Non-pigmented ciliary epithelial cell (primary cell): ENCODE data around the gene FHIT.
A peak's percentile ranks its signal among the peaks of the same experiment; 100 is the strongest.

Experiments
- DNase-seq: peaks from one replicate; pipeline ENCODE4 v3.0.0-alpha.2; 2010; ENCODE audit warnings: low read depth

The FHIT gene

DNA sequence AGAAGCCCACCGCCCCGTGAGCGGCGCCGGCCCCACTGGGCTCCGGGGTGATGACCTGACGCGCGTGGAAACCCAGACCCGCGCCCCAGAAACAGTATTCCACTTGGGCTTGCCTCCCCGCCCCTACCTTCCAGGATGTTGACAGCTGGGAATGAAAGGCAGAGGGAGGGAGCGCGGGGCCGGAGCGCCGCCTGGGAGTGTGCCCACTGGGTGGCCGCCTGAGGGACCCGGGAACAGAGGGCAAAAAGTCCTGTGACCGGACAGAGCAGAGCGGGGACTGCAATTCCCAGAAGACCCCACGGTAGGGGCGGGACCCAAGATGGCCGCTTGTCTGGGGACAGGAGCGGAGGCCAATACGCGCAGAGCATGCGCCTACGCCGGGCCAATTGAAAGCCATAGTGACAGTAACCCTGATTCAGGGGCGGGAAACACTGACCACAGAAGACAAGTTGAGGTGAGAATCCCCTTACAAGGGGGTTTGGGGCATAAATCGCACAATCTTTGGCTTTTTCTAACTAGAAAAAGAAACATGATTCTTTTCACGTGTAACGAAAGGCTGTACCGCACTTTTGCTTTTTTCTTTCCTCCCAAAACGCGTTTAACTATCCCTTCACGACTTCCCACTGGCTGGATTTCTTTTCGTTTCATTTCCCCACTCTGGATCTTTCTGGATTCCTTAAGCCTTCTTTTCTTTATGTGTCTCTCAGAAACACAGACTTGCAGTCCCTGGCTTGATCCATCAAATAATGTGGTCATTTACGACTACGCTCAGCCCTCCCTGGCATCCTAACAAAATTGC is at the start of gene FHIT:
Gene FHIT, minus strand, starts transcription at position 279 of the 799 bp plus-strand sequence.
- DNase-seq, result peak; percentile 82

DNA sequence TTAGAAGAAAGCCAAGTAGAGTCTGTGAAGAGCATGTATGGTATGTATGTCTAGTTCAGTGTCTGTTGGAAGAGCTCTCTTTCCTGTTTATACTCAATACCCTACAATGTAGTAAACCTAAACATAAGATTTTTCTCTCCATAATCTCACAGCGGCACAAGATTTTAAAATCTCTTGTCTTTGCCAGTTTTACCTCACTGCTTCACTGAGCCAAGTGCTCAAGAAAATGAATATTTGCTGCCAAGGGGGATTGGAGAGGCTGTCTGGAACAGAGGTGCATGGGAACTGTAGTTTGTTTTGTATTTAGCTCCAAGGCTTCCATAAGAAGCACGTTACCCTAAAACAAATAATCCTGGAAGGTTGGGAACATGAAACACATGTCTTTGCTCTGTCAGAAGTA is 49.5 kb upstream of the FHIT start:
- DNase-seq, result no peak

DNA sequence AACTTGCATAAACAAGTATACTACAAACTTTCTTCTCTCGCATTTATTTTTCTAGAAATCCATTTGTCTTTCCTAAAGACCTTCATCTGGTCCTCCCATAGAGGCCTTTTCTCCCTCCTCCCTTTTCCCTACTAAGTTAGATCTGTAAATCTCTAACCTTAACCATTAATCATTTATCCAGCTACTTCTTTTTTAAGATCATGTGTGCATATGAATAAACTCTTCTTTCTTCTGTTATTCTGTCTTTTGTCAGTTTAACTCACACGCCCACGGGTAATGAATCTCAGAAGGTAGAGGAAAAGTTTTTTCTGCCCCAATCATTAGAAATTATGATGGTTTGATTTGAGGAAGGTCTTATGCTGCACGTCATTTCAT is 48.7 kb upstream of the FHIT start:
- DNase-seq, result no peak

DNA sequence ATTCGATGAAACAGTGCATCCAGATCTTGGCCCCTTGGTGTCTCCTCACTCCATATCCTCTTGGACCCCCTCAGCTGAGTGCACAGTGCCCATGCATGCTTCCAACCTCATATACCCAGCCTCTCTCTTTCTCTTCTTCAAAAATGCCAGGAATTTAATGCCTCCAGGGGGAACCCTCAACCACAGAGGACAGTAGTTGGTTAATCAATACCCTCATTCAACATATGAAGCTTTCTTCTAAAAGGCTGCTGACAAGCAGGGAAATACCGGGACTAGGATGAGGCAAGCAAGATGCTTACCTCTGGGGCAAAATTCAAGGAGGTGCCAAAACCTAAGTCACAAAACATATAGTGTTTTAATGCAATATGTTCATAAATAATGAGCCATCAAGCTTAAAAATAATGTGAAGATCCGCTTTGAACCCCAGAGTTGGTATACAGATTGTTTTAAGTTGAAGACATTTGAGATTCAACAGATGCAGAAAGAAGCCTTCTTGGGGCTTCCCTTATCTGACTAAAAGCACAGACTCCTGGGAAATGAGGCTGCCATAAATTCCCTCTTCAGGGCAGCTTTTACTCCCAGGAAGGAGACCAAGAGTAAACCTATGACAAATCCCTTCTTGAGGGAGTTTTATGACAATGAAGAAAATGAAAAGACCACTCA is 48.2 kb upstream of the FHIT start:
- no peak for DNase-seq

DNA sequence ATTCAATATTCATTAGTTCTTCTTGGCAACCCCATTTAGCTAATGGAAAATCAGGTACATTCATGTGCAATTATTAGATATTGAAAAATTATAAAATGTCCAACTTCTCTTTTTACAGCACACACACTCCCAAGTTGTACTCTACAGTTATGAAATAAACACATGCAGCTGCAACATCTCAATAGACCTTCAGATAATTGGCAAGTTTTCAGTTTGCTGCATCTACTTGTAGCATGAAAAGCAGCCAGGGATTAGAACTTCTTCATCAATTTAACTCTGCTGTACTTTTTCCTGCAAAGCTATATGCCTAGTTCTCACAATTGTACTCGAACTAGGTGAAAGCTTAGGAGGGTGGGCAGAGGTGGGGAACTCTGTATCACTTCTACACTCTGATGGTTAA is 46.6 kb upstream of the FHIT start:
- DNase-seq, result no peak

DNA sequence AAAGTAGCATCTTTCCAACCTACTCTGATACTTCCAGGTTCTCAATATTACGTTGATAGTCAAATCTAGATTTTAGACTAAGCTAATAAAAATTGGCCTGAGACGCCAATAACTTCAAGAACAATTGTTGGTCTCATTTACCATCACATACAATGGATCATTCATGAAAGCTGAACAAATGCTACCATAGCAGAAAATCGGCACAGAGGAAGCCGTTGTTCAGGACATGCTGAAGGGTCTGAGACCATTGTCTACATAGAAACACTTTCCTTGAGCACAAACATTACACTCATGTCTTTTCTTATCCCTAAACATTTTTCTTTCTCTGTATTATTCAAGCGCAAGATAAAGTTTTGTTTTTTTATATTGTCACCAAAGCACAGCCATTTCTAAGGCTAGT is 37.2 kb upstream of the FHIT start:
- DNase-seq, result no peak

DNA sequence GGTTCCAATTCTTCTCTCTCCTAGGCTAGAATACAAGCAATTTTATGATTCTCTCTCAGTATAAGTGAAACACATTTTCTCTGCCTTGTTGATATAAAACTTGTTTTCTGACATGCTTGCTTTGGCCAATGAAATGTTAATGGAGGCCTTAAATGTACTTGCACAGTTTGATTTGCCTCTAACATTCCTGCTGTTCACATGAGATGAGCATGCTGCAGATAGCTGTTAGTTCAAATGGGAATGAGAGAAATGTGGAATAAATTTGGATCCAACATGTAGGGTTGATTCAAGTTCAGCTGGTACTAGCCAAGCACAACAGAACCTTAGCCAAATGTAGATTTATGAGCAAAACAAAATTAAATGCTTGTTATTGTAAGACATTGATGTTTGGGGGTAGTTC is 32.6 kb upstream of the FHIT start:
- DNase-seq, result no peak

DNA sequence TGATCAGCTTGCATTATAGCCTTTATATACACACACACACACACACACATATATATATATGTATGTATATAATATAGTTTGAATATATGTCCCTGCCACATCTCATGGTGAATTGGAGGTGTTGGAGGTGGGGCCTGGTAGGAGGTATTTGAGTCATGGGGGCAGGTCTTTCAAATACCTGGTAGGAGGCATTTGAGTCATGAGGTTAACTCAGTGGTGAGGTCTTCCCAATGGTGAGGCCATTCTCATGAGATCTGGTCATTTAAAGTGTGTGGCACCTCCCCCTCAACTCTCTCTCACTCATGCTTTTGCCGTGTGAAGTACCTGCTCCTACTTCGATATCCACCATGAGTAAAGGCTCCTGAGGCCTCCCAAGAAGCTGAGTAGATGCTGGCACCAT is 27.5 kb upstream of the FHIT start:
- no peak for DNase-seq

DNA sequence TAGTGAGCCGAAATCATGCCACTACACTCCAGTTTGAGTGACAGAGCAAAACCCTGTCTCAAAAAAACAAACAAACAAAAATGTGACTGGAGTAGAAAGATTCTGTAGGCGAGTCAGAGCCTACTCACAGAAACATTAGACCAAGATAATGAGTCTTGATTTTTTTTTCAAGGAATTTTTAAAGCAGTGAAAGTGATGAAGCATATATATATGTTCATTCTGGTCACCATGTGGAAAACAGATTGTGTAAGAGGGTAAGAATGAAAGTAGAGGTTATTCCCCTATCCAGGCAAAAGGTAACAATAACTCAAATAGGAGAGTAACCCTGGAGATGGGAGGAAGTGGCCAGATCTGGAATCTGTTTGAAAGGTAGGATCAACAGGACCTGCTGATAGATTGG is 26.2 kb upstream of the FHIT start:
- no peak for DNase-seq

DNA sequence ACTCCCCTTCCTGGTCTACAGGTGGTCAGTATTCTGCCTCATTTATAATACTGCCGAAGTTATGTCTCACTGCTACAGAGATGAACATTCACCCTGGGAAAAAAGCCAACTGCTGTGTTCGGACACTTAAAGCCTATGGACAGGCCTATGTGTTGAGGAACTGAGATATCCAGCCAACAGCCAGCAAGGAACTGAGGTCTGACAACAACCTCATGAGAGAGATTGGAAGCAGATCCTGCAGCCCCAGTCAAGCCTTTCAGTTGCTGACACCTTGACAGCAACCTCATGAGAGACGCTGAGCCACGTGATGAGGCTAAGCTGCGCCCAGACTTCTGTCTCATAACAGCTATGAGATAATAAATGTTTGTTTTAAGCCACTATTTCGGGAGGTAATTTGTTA is 18.2 kb upstream of the FHIT start:
- no peak for DNase-seq

DNA sequence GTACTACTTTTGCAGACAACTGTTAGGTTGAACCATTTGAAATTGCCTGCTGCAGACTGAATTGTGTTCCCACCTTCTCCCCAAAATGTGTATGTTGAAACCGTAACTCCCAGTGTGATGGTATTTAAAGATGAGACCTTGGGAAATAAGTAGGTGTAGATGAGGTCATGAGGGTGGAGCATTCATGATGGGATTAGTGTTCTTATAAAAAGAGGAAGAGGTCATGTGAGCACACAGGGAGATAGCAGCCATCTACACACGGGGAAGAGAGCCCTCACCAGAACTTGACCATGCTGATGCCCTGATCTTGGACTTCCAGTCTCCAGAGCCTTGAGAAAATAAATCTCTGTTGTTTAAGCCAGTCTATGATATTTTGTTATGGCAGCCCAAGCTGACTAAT is 17.4 kb upstream of the FHIT start:
- DNase-seq, result no peak

DNA sequence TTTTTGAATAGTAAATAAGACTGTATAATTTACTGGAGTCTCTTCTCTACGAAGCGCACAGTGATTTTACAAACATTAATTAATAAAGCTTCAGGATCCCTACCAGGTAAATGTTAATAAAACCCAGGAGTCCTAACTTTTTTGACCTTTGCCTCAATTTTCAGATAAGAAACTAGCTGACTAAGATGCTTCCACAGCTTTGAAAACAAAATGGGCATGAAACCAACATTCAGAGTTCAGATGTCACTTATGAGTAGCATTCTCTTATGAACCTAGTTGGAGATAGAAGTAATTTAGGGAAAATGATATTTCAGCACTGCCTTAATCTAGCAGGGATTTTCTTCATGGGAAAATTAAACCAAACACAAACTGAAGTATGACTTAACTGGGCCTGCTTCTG is 13.0 kb upstream of the FHIT start:
- no peak for DNase-seq

DNA sequence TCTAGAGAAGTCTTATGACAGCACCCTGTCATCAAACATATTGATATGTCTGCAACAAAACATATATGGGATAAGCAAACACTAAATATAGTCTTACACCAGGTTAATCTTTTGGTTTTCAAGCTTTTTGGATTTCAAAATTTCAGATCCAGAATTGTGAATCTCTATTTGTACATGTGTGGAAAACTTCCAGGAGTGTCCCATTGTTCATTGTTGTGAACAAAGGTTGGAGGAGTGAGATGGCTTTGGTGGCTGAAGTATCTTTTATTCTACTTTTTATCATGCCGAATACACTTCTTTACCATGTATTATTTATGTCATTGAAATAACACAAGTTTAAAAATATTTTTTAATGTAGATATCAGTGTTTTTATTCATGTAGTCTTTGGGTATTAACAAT is 5.9 kb upstream of the FHIT start:
- no peak for DNase-seq

DNA sequence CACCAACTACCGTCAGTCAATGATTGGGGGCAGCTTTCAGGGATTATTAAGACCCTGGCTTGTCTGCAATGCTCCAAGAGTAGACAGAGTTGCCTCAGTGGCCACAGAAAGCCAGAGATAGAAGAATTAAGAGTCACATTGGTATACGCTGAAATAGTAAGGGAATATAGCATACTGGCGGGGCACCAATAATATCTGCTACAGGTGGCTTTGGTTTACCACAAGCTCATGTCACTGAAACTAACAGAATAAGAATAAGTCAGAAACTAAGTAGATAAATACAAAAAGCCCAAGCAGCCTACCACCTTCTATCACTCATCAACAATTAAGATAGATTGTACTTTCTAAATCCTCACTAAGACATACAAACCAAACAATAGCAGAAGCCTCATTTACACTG is 2.5 kb upstream of the FHIT start:
- DNase-seq, result no peak

DNA sequence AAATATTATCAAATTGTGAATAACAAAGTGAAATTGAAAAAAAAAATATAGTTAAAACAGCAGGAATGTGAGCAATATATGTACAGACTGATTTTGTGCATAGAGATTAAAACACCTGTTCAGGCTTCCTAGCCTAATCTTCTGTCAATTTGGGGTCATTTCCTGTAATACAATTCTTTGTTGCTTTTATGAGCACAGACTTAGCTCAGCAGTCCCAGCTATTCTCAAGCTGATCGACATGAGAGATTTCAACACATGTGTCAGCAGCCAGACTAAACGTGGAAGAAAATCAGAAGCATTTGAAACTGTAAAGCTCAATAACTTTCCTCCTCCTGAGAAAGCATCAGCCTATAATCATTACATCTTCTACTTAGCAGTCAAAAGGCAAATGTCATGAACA is 1.6 kb upstream of the FHIT start:
- no peak for DNase-seq

DNA sequence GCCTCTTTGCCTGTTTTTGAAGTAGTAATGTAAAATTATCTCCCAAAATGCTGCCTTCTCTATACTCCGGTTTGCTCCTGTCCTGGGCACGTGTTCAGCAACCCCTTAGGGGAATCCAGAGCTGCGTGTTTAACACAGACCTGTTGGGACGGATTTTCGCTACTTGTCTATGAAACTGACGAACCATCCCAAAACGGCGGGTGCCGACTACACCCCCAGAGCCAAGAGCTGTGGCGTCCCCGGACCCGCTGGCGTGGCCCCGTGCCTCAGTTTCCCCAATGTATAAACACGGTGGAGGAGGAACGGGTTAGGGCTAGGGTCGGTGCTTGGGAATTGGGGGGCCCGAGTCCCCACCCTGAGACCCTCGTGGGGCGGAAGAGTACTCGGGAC is 473 bp downstream of the FHIT start:
- DNase-seq, result no peak

DNA sequence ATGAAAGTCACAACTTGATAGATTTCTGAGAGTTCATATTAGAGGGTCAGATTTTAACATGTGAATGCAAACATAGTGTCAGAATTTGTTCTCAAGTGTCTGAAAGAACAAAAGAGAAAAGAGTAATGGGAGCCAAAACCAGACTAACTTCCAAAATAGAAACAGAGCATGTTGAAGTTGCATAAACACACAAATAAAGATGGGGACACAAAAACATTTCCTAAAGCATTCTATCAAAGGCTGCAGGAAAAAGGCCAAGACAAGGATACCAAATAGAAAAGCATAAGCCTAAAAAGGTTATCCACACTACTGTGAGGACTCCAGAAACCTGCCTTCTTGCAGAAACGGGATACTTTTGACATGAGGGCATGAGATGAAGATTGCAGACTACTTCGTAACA is 2.8 kb downstream of the FHIT start:
- DNase-seq, result no peak

DNA sequence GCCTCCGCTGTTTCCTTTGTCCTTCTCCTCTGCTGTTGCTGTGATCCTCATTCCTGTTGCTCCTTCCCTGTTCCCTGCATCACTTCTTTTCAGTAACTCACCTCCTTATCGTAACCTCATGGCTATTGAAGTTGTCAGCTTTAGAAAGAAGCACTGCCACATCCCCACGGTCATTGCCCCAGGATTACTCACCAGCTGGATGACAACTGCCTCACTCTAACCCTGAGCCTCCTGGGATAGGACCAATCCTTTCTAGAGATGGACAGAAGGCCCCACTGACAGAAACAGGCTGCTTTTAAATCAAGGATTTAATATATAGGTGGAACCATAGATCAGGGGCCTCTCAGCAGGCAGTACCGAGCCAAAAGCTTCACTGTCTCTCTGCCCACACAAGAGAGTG is 4.1 kb downstream of the FHIT start:
- no peak for DNase-seq

DNA sequence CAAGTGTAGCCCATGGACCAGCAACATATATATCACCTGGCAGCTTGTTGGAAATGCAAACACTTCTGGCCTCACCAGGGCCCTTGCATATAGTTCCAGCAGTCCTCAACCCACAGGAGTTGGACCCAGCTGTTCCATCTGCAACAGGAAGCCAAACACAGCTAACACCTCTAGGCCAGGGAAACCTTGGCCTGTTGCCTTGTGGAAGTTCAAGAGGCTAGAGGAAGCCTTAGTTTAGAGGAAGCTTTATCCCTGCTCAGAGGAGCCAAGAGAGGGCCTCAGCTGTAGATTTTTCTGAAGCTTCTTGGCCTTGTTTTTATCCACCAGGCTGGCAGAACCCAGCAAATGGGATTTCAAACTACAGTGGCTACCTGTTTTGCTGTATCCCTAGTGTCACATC is 11.4 kb downstream of the FHIT start:
- DNase-seq, result no peak

DNA sequence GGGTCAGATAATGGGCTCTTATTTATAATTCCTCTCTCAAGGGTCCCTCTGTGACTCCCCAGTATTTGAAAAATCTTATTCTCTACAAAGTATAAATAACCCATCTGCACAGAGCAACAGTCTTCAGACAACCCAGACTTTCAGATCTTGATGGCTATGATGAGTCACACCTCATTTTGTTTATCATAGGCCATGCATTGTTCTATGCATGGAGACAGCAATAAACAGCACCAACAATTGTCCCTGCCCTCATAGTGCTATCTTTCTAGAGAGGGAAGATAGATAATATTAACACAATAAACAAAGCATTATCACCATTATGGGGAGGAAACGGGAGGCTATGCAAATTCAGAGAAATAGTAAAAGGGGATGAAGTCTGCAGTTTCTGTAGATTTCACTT is 13.4 kb downstream of the FHIT start:
- no peak for DNase-seq

DNA sequence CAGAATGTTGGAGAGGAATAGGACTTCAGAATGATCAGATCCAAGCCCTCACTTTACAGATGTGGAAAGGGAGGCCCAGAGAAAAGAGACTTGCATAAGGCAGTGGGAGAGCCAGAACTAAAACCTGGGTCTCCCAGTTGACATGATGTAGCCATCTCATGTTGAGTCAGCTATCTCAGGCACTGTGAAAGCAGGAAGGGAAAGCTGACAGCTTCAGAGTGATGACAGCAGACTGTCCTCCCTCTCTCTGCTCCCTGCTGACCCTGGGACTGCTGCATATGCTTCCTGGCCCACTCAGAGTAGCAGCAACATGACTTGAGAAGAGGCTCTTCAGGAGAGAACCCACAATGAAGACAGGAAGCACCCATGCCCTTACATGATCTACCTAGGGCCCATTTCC is 14.7 kb downstream of the FHIT start:
- no peak for DNase-seq

DNA sequence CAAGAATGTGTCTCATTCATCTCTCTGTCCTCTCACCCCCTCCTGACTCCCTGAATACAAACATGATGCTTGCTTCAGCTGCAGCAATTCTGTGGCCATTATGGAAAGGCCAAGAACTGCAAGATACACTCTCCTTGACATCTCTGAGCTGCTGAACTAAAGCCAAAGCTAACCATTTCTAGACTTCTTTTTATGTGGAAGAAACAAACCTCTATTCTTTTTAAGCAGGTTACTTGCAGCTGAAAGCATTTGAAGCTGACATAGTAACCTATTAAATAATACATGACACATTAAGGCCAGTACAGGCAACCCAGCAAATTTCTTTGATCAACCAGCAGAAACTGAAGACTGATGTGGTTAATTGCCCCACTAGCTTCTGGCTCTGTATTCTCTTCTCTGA is 17.5 kb downstream of the FHIT start:
- DNase-seq, result no peak

DNA sequence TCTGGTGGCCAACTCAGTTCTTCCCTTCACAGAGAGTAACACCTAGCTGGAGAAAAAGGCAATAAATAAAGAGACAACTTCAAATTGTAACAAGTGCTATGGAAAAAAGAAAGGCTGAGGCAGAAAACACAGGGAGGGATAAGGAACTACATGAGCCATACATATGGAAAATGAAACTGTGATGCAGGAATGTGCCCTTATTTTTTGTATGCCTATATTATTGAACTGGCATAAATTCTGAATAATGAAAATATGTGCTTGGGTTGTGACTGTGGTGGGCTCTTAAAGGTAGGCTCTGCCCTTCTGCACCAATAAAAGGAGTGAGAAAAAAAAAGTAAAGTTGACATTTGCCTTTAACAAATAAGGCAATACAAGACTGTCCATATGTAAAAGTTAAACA is 19.6 kb downstream of the FHIT start:
- no peak for DNase-seq

DNA sequence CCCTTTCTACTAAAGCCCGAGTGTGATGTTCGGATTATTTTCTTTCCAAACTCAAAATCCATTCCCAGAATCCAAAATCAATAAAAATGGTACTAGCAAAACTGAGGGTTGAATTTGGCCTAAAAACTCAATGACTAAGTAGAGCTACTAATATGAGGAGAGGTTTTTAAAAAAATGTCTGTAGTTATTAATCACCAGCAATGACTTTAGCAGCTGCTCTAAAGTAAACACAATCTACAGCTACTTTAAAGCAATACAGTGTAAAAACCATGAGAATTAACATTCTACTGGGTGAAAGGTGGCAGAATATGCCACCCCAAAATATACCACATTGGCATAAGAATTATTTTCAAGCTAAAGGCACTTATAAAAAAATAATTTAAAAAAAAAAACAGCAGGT is 23.5 kb downstream of the FHIT start:
- no peak for DNase-seq
